ENCODE measurements around the gene PRRG2.

PRRG2 gene

DNA sequence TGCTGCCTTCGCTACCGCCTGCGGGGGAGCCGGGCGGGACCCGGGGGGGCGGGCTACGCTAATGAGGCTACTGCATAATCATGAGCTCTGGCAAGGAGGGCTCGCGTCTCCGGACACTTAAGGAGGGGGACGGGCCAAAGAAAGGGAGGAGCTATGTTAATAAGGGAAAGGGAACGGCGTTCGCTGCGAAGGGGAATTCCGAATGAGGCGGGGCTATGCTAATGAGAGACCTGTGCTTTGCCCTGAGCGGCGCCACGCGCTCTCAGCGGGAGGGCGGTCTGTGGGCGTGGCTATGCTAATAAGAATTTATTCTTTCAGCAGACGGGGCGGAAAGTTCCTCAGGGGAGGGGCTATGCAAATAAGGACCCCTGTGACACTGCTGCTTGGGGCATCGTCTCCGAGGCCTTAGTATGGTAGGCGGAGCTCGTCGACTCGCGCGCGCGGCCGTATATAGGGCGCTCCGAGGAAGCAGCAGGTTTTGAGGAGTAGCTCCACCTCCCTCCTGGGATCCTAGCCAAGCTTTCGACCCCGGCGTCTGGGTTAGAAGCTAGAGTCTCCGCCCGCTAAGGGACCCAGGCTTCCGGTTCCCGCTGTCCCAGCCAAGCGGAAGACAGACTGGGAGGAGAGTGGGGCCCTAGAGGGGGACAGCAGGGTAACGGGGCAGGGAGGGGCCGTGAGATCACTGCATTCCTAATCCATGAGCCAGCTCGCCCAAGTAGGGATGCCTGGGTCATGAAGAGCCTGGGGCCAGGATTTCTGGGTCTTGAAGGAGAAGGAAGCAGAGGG lies 59.2 kb downstream of the PRRG2 start, which contains the start of gene RRAS:
Gene RRAS, minus strand, starts transcription at position 31 of the 786 bp plus-strand sequence. CDS start 45 bp downstream, outside the sequence.
- peak; percentile 98 for DNase-seq (ENCODE audit: low read depth)

Measured in stimulated activated CD8-positive, alpha-beta memory T cell treated with anti-CD3 and anti-CD28 coated beads, Interleukin-15, amount 100 ng/mL, for 24 hours (primary cell).